ENCODE measurements around the gene PAFAH1B2. TPM values are rescaled to one million over a fixed set of nuclear protein-coding genes. Genes with fewer than 3 reads are reported as not detected.
"Not testable (repeated sequence)": the region's sequence is repeated elsewhere in the genome, so short reads cannot be mapped to it uniquely, and the experiment has no call there.

PAFAH1B2 gene
- total RNA-seq, 2 experiments from 2014 or later: 43.7 to 44.3 TPM

GRCh38 chr11:117107701-117108590, 36.1 kb upstream of the PAFAH1B2 start:
- no peak overlapping the region for H3K27ac Mint-ChIP-seq
- H3K4me1 Mint-ChIP-seq (ENCODE audit: low read depth): peaks cover 2% of the 10 kb centered on the region
- no peaks in the 10 kb centered on the region for H3K9me3 Mint-ChIP-seq
- CTCF ChIA-PET: interaction anchor here (1.1 to 4.9 kb wide), 4 partner anchors 183 to 316 kb away, joined by 3 to 63 read pairs (median 33); partner anchors contain the start of gene APOA5
- no peaks in the 10 kb centered on the region for H3K36me3 Mint-ChIP-seq (ENCODE audit: low read depth)
- H3K4me3 Mint-ChIP-seq: no peak overlapping the region
- H3K27me3 Mint-ChIP-seq (ENCODE audit: low read depth): no peaks in the 10 kb centered on the region
- no peak for DNase-seq
- intact Hi-C loops (cut with micrococcal nuclease): no loop called here

GRCh38 chr11:117110294-117110950, 33.7 kb upstream of the PAFAH1B2 start:
- Mint-ChIP-seq H3K9me3 (no peaks in the 10 kb centered on the region), H3K27ac (no peak overlapping the region), H3K36me3 (ENCODE audit: low read depth) (no peaks in the 10 kb centered on the region), H3K27me3 (ENCODE audit: low read depth) (no peaks in the 10 kb centered on the region), H3K4me1 (ENCODE audit: low read depth) (peaks cover 2% of the 10 kb centered on the region), H3K4me3 (no peak overlapping the region)
- no peak for DNase-seq
- intact Hi-C loops (cut with micrococcal nuclease): no loop called here
- CTCF ChIA-PET: interaction anchor here (0.9 to 1.5 kb wide), 3 partner anchors 184 to 377 kb away, joined by 3 read pairs; no protein-coding TSS in a partner anchor

- intact Hi-C loops (cut with micrococcal nuclease); H3K9me3 Mint-ChIP-seq; H3K27me3 Mint-ChIP-seq (ENCODE audit: low read depth); DNase-seq; H3K36me3 Mint-ChIP-seq (ENCODE audit: low read depth); H3K4me1 Mint-ChIP-seq (ENCODE audit: low read depth); H3K27ac Mint-ChIP-seq; H3K4me3 Mint-ChIP-seq; CTCF ChIA-PET: not testable (repeated sequence)
Measured at GRCh38 chr11:117112497-117112896, 31.6 kb upstream of the PAFAH1B2 start.

GRCh38 chr11:117112939-117113338, 31.1 kb upstream of the PAFAH1B2 start:
- H3K27ac Mint-ChIP-seq; H3K4me1 Mint-ChIP-seq (ENCODE audit: low read depth); intact Hi-C loops (cut with micrococcal nuclease); H3K9me3 Mint-ChIP-seq; H3K4me3 Mint-ChIP-seq; H3K27me3 Mint-ChIP-seq (ENCODE audit: low read depth); H3K36me3 Mint-ChIP-seq (ENCODE audit: low read depth); DNase-seq; CTCF ChIA-PET: not testable (repeated sequence)

- Mint-ChIP-seq H3K4me1 (ENCODE audit: low read depth) (no peaks in the 10 kb centered on the region), H3K9me3 (no peaks in the 10 kb centered on the region), H3K27me3 (ENCODE audit: low read depth) (no peaks in the 10 kb centered on the region), H3K36me3 (ENCODE audit: low read depth) (no peaks in the 10 kb centered on the region), H3K4me3 (no peak overlapping the region), H3K27ac (no peak overlapping the region)
- no peak for DNase-seq
- intact Hi-C loops (cut with micrococcal nuclease): no loop called here
- CTCF ChIA-PET: interaction anchor here (0.6 to 0.8 kb wide), 4 partner anchors 13 to 726 kb away, joined by 3 to 6 read pairs (median 4); no protein-coding TSS in a partner anchor
Measured at GRCh38 chr11:117117681-117118080, 26.4 kb upstream of the PAFAH1B2 start.

- no peaks in the 10 kb centered on the region for H3K27me3 Mint-ChIP-seq (ENCODE audit: low read depth)
- intact Hi-C loops (cut with micrococcal nuclease): no loop called here
- H3K9me3 Mint-ChIP-seq: no peaks in the 10 kb centered on the region
- no peaks in the 10 kb centered on the region for H3K4me1 Mint-ChIP-seq (ENCODE audit: low read depth)
- no peak overlapping the region for H3K4me3 Mint-ChIP-seq
- H3K36me3 Mint-ChIP-seq (ENCODE audit: low read depth): no peaks in the 10 kb centered on the region
- no peak for DNase-seq
- CTCF ChIA-PET: interaction anchor here (1.3 kb wide), 1 partner anchor 241 kb away, joined by 3 read pairs; no protein-coding TSS in a partner anchor
- H3K27ac Mint-ChIP-seq: no peak overlapping the region
Measured at GRCh38 chr11:117121176-117121575, 22.9 kb upstream of the PAFAH1B2 start.

GRCh38 chr11:117122556-117122955, 21.5 kb upstream of the PAFAH1B2 start:
- Mint-ChIP-seq H3K27ac (no peak overlapping the region), H3K9me3 (no peaks in the 10 kb centered on the region), H3K36me3 (ENCODE audit: low read depth) (no peaks in the 10 kb centered on the region), H3K4me3 (no peak overlapping the region), H3K4me1 (ENCODE audit: low read depth) (no peaks in the 10 kb centered on the region), H3K27me3 (ENCODE audit: low read depth) (no peaks in the 10 kb centered on the region)
- CTCF ChIA-PET: interaction anchor here (1.0 to 1.6 kb wide), 3 partner anchors 17 to 243 kb away, joined by 3 to 8 read pairs (median 5); no protein-coding TSS in a partner anchor
- no peak for DNase-seq
- intact Hi-C loops (cut with micrococcal nuclease): no loop called here

- H3K4me3 Mint-ChIP-seq: no peak overlapping the region
- CTCF ChIA-PET: interaction anchor here (1.0 kb wide), 1 partner anchor 290 kb away, joined by 3 read pairs; no protein-coding TSS in a partner anchor
- no peaks in the 10 kb centered on the region for H3K9me3 Mint-ChIP-seq
- H3K4me1 Mint-ChIP-seq (ENCODE audit: low read depth): no peaks in the 10 kb centered on the region
- intact Hi-C loops (cut with micrococcal nuclease): loop anchor here (1.0 kb wide), 1 partner anchor 42 kb away; no protein-coding TSS in a partner anchor
- H3K36me3 Mint-ChIP-seq (ENCODE audit: low read depth): no peaks in the 10 kb centered on the region
- no peak overlapping the region for H3K27ac Mint-ChIP-seq
- H3K27me3 Mint-ChIP-seq (ENCODE audit: low read depth): no peaks in the 10 kb centered on the region
- no peak for DNase-seq
Measured at GRCh38 chr11:117126223-117126965, 17.7 kb upstream of the PAFAH1B2 start.

- no peaks in the 10 kb centered on the region for H3K36me3 Mint-ChIP-seq (ENCODE audit: low read depth)
- H3K4me3 Mint-ChIP-seq: no peak overlapping the region
- CTCF ChIA-PET: interaction anchor here (0.6 kb wide), 1 partner anchor 13 kb away, joined by 3 read pairs; no protein-coding TSS in a partner anchor
- intact Hi-C loops (cut with micrococcal nuclease): no loop called here
- H3K9me3 Mint-ChIP-seq: no peaks in the 10 kb centered on the region
- no peaks in the 10 kb centered on the region for H3K4me1 Mint-ChIP-seq (ENCODE audit: low read depth)
- H3K27ac Mint-ChIP-seq: no peak overlapping the region
- no peak for DNase-seq
- H3K27me3 Mint-ChIP-seq (ENCODE audit: low read depth): no peaks in the 10 kb centered on the region
Measured at GRCh38 chr11:117127171-117127901, 16.8 kb upstream of the PAFAH1B2 start.

- intact Hi-C loops (cut with micrococcal nuclease): no loop called here
- CTCF ChIA-PET: no interaction called here
Measured at GRCh38 chr11:117128289-117128688, 15.8 kb upstream of the PAFAH1B2 start.

GRCh38 chr11:117130396-117130795, 13.7 kb upstream of the PAFAH1B2 start:
- H3K27ac Mint-ChIP-seq; CTCF ChIA-PET; H3K4me1 Mint-ChIP-seq (ENCODE audit: low read depth); H3K4me3 Mint-ChIP-seq; H3K27me3 Mint-ChIP-seq (ENCODE audit: low read depth); H3K36me3 Mint-ChIP-seq (ENCODE audit: low read depth); H3K9me3 Mint-ChIP-seq; DNase-seq: not testable (repeated sequence)
- intact Hi-C loops (cut with micrococcal nuclease): loop anchor here (5.0 kb wide), 1 partner anchor 77 kb away; no protein-coding TSS in a partner anchor

More at GRCh38 chr11:117128289-117128688, 15.8 kb upstream of the PAFAH1B2 start:
- no peak overlapping the region for H3K27ac Mint-ChIP-seq
- H3K9me3 Mint-ChIP-seq: no peaks in the 10 kb centered on the region
- H3K27me3 Mint-ChIP-seq (ENCODE audit: low read depth): no peaks in the 10 kb centered on the region
- no peak overlapping the region for H3K4me3 Mint-ChIP-seq
- H3K36me3 Mint-ChIP-seq (ENCODE audit: low read depth): no peaks in the 10 kb centered on the region
- H3K4me1 Mint-ChIP-seq (ENCODE audit: low read depth): no peaks in the 10 kb centered on the region
- no peak for DNase-seq
